GM11168 (cell line): ENCODE results near the gene SDHAF2.
"Not testable (repeated sequence)": the region's sequence is repeated elsewhere in the genome, so short reads cannot be mapped to it uniquely, and the experiment has no call there.

ENCODE experiments used
- in situ Hi-C: fragments of 300-500 bp; cut with MboI; formaldehyde crosslinking; loops from one replicate; pipeline ENCODE4 v1.12.0; 2022; ENCODE audit warnings: low sequenced_read_pairs; ENCODE audit not compliant: unreplicated experiment

Gene SDHAF2

GRCh38 chr11:61429691-61430582, at the start of gene SDHAF2, which contains the start of gene CPSF7:
SDHAF2 (plus strand) TSS chr11:61430124; CDS start chr11:61430147, 23 bp downstream.
CPSF7 (minus strand) TSS chr11:61429975; CDS start chr11:61429235, 740 bp downstream.
- in situ Hi-C loops: no loop called here

- in situ Hi-C loops: no loop called here
These were observed 49.0 kb upstream of the SDHAF2 start for GRCh38 chr11:61380884-61381283.

- in situ Hi-C loops: not testable (repeated sequence)
These were observed 46.1 kb upstream of the SDHAF2 start for GRCh38 chr11:61383859-61384258.

GRCh38 chr11:61384271-61385242, 45.4 kb upstream of the SDHAF2 start:
- in situ Hi-C loops: loop anchor here (5.0 kb wide), 1 partner anchor 47 kb away; no protein-coding TSS in a partner anchor

GRCh38 chr11:61390161-61390560, 39.8 kb upstream of the SDHAF2 start:
- in situ Hi-C loops: no loop called here

GRCh38 chr11:61392981-61393595, 36.8 kb upstream of the SDHAF2 start:
- in situ Hi-C loops: no loop called here

GRCh38 chr11:61401173-61401572, 28.8 kb upstream of the SDHAF2 start:
- in situ Hi-C loops: no loop called here

- in situ Hi-C loops: no loop called here
These were observed 28.4 kb upstream of the SDHAF2 start for GRCh38 chr11:61401573-61401972.

- in situ Hi-C loops: no loop called here
These were observed 26.3 kb upstream of the SDHAF2 start for GRCh38 chr11:61403658-61404057.

- in situ Hi-C loops: no loop called here
These were observed 25.8 kb upstream of the SDHAF2 start for GRCh38 chr11:61404103-61404502.

GRCh38 chr11:61404641-61405040, 25.3 kb upstream of the SDHAF2 start:
- in situ Hi-C loops: no loop called here

GRCh38 chr11:61406067-61406466, 23.9 kb upstream of the SDHAF2 start:
- in situ Hi-C loops: no loop called here

- in situ Hi-C loops: no loop called here
These were observed 22.8 kb upstream of the SDHAF2 start for GRCh38 chr11:61406991-61407728.

GRCh38 chr11:61411589-61411988, 18.3 kb upstream of the SDHAF2 start:
- in situ Hi-C loops: no loop called here

- in situ Hi-C loops: no loop called here
These were observed 16.4 kb upstream of the SDHAF2 start for GRCh38 chr11:61413496-61413895.

GRCh38 chr11:61414547-61414946, 15.4 kb upstream of the SDHAF2 start:
- in situ Hi-C loops: no loop called here

- in situ Hi-C loops: no loop called here
These were observed 14.5 kb upstream of the SDHAF2 start for GRCh38 chr11:61415381-61415780.

- in situ Hi-C loops: no loop called here
These were observed 13.0 kb upstream of the SDHAF2 start for GRCh38 chr11:61416941-61417340.

- in situ Hi-C loops: no loop called here
These were observed 12.3 kb upstream of the SDHAF2 start for GRCh38 chr11:61417670-61418069.

GRCh38 chr11:61418136-61418535, 11.8 kb upstream of the SDHAF2 start:
- in situ Hi-C loops: no loop called here
